Activated T-cell treated with anti-CD3 and anti-CD28 coated beads, Interleukin-2, amount 50 U/mL, for 72 hours (primary cell): ENCODE measurements around the gene CSNK1A1. TPM values are rescaled to one million over a fixed set of nuclear protein-coding genes. Genes with fewer than 3 reads are reported as not detected.
A peak's percentile ranks its signal among the peaks of the same experiment; 100 is the strongest.

Experiments
- ATAC-seq, 2 donors: fragments of 150-1000 bp; cut with Tn5 transposase; replicated peaks in 1 of 2; 2 replicates each; pipeline ENCODE4 v1.10.0; 2021; ENCODE audit warnings: moderate library complexity in 2 of 2, mild to moderate bottlenecking in 1 of 2
- DNase-seq, 2 donors: peaks; one replicate each; pipeline ENCODE4 v3.0.0; 2021 to 2022; ENCODE audit warnings: mixed read lengths in 1 of 2
- H3K27ac Mint-ChIP-seq: one replicate; pipeline ENCODE4 v1.8.0; 2022; ENCODE audit warnings: mild to moderate bottlenecking, moderate library complexity, mixed read lengths
- H3K27me3 Mint-ChIP-seq: one replicate; pipeline ENCODE4 v1.8.0; 2022; ENCODE audit warnings: low read depth, mixed read lengths
- H3K36me3 Mint-ChIP-seq, 2 donors: one replicate each; pipeline ENCODE4 v1.8.0; 2022; ENCODE audit warnings: mixed read lengths in 2 of 2, mild to moderate bottlenecking in 1 of 2; ENCODE audit not compliant: insufficient read depth in 2 of 2
- H3K4me1 Mint-ChIP-seq: one replicate; pipeline ENCODE4 v1.8.0; 2022; ENCODE audit warnings: low read depth, mixed read lengths
- H3K4me3 Mint-ChIP-seq, 2 donors: one replicate each; pipeline ENCODE4 v1.8.0; 2022; ENCODE audit warnings: mild to moderate bottlenecking in 2 of 2, mixed read lengths in 2 of 2, moderate library complexity in 2 of 2
- H3K9me3 Mint-ChIP-seq, 2 donors: one replicate each; pipeline ENCODE4 v1.8.0; 2022; ENCODE audit warnings: mixed read lengths in 2 of 2
- total RNA-seq, 2 donors: library from RNA; stranded (reverse); gene quantifications; one replicate each; pipeline ENCODE4 v1.2.3, GENCODE V29; 2022

Gene CSNK1A1
- total RNA-seq, 2 donors from 2014 or later = 176 to 209 TPM

GRCh38 chr5:149563466-149563865, 12.2 kb upstream of the CSNK1A1 start:
- Mint-ChIP-seq H3K27ac (peak overlapping the region; percentile 0), H3K4me3 (peak overlapping the region in 1 of 2 donors; percentile 16), H3K9me3 (no peaks in the 10 kb centered on the region), H3K36me3 (no peaks in the 10 kb centered on the region), H3K4me1 (peaks cover 31% of the 10 kb centered on the region), H3K27me3 (no peaks in the 10 kb centered on the region)
- DNase-seq (no peak), ATAC-seq (no peak)

DNA sequence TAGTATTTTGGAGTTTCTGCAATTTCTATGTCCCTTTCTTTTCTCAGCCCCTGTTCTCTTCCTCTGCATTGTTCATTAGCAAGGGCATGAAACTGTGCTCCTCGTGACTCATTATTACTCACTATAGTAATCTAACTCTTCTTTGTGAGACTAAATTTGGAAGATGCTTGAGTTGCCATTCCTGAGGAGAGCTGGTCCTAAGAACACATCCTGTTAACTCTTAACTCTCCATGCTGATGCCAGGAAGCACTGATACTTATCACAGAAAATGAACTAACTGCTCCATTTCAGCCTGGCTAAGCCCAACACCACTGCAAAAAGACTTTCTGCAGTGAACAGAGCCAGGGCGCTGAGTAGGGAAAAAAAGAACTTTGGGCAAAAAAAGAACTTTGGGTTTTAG, 10.6 kb upstream of the CSNK1A1 start:
- peak; percentile 82 to 84 for ATAC-seq
- peak overlapping the region; percentile 3 for H3K27ac Mint-ChIP-seq
- H3K4me1 Mint-ChIP-seq = peaks cover 31% of the 10 kb centered on the region

DNA sequence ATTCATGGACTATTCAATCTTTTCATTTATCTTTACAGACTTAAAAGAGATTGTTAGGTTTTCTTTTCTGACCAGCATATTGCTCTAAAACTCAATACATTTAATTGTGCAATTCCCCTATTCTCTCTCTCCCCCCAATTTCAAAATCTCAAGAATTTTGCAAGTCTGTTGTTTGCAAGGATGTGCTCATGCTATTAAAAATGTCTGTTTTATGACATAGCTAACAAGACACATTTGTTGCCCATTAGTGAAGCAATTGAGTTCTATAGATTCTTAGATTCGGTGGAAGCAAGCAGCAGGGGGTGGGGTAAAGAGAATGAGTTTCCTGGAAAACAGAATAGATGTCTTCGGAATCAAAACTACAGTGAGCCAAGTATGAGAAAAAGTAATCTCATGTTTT, 8.5 kb upstream of the CSNK1A1 start:
- Mint-ChIP-seq H3K36me3 (no peaks in the 10 kb centered on the region), H3K9me3 (no peaks in the 10 kb centered on the region), H3K27me3 (no peaks in the 10 kb centered on the region), H3K4me3 (no peak overlapping the region), H3K4me1 (peaks cover 31% of the 10 kb centered on the region), H3K27ac (no peak overlapping the region)
- no peak for ATAC-seq
- no peak for DNase-seq

More for the DNA sequence above, 10.6 kb upstream of the CSNK1A1 start:
- DNase-seq = no peak
- H3K27me3 Mint-ChIP-seq = no peaks in the 10 kb centered on the region
- H3K9me3 Mint-ChIP-seq = no peaks in the 10 kb centered on the region
- H3K36me3 Mint-ChIP-seq = no peaks in the 10 kb centered on the region
- peak overlapping the region; percentile 10 to 49 for H3K4me3 Mint-ChIP-seq

GRCh38 chr5:149552553-149553160, 1.4 kb upstream of the CSNK1A1 start:
- H3K4me3 Mint-ChIP-seq = no peak overlapping the region
- DNase-seq = no peak
- H3K9me3 Mint-ChIP-seq = no peaks in the 10 kb centered on the region
- no peaks in the 10 kb centered on the region for H3K27me3 Mint-ChIP-seq
- H3K27ac Mint-ChIP-seq = no peak overlapping the region
- H3K36me3 Mint-ChIP-seq = peaks cover 19 to 24% of the 10 kb centered on the region in 2 donors
- H3K4me1 Mint-ChIP-seq = peaks cover 18% of the 10 kb centered on the region
- ATAC-seq = no peak

- Mint-ChIP-seq H3K36me3 (peaks cover 20 to 30% of the 10 kb centered on the region in 2 donors), H3K4me1 (peaks cover 24% of the 10 kb centered on the region), H3K4me3 (peak overlapping the region; percentile 95 to 98), H3K27me3 (no peaks in the 10 kb centered on the region), H3K27ac (peak overlapping the region; percentile 100), H3K9me3 (no peaks in the 10 kb centered on the region)
- ATAC-seq (no peak), DNase-seq (no peak)
These were observed 827 bp upstream of the CSNK1A1 start for GRCh38 chr5:149552038-149552494.

DNA sequence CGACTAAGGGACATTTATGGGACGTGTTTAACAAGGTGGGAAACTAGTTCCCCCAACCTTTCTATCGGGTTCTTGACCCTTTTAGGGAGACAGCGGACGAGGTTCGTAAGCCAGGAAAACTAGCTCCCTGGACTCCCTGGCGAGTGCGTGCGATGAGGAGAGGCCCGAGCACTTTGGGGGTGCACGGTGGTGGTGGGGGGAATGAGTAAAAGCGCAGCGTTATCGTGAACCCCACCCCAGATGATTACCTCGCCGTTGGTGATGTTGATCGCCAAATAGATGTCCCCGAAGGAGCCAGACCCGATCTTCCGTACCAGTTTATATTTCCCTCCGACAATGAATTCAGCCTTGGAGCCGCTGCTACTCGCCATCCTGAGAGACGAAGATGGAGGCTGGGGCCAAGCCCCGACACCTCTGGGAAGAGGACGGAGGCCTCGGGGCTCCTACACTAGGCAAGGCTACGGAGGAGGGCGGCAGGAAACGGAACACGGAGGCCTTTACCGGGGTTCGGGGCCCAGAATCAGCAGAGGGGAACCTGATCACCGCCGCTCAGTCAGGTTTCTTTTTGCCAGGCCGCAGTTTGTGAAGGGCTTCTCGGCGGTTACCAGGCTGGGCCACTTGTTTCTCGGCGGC, 529 bp downstream of the CSNK1A1 start:
- Mint-ChIP-seq H3K9me3 (no peaks in the 10 kb centered on the region), H3K4me3 (peak overlapping the region; percentile 95 to 98), H3K4me1 (peaks cover 37% of the 10 kb centered on the region), H3K27me3 (no peaks in the 10 kb centered on the region), H3K27ac (peak overlapping the region; percentile 100), H3K36me3 (peaks cover 22 to 40% of the 10 kb centered on the region in 2 donors)
- ATAC-seq (peak in 1 of 2 donors; percentile 8), DNase-seq (no peak)

DNA sequence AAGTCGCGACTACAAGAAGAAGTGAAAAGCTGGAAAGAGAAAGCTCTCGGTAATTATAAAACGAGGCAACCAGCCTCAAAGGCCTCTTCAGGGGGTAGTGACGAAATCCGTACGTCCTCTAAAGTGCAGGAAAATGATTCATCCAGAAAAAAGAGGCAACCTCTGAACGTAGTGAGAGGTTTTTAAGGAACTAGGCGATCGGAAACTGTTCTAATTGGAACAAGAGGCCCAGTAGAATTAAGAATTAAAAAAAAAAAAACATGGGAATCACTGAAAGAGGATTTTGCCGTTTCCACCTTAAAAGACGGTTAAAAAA, 1.0 kb downstream of the CSNK1A1 start:
- H3K9me3 Mint-ChIP-seq = no peaks in the 10 kb centered on the region
- peak overlapping the region; percentile 100 for H3K27ac Mint-ChIP-seq
- peaks cover 22 to 42% of the 10 kb centered on the region in 2 donors for H3K36me3 Mint-ChIP-seq
- peak overlapping the region; percentile 95 to 98 for H3K4me3 Mint-ChIP-seq
- no peaks in the 10 kb centered on the region for H3K27me3 Mint-ChIP-seq
- DNase-seq (peak; percentile 29 to 33), ATAC-seq (peak in 1 of 2 donors; percentile 15)
- peaks cover 41% of the 10 kb centered on the region for H3K4me1 Mint-ChIP-seq

DNA sequence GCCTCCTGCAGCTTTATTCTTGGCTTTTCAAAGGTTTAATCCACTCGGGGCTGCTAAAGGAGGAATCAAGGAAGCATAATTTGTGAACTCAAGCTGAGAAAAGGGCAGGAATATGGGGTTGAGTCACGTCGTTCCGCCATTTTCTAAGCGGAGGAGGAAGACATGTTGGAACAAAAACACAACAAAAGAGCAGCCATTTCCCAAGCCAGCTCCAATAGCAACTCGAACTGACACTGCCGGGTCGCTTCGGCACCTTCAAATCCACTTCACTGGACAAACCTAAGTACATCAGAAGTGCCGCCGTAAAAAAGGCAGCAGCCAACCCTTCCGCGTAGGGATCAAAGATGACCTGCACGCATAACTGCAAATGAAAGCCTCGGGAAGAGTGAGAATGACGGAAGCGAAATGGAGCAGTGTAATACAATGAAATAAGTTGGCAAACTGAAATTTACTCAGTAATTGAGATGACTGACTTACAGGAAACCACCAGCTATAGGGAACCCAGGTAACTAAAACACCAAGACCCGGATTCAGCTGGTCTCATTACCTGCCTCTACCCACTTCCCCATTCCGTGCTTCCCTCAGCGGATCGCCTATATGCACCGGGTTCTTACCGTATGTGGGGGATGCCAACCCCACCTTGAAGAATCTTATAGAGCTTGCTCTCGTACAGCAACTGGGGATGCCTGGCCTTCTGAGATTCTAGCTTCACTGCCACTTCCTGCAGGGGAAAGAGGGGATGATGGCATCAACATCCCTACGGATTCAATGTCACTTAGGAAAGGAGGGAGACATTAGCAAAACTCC, 1.6 kb downstream of the CSNK1A1 start:
- Mint-ChIP-seq H3K4me1 (peaks cover 41% of the 10 kb centered on the region), H3K4me3 (peak overlapping the region; percentile 95 to 98), H3K27ac (peak overlapping the region; percentile 100), H3K9me3 (no peaks in the 10 kb centered on the region), H3K27me3 (no peaks in the 10 kb centered on the region), H3K36me3 (peaks cover 22 to 42% of the 10 kb centered on the region in 2 donors)
- ATAC-seq (peak; percentile 13 to 34), DNase-seq (peak; percentile 49)

- peaks cover 55% of the 10 kb centered on the region for H3K4me1 Mint-ChIP-seq
- ATAC-seq (no peak), DNase-seq (no peak)
- peak overlapping the region; percentile 96 for H3K27ac Mint-ChIP-seq
- peak overlapping the region; percentile 95 to 98 for H3K4me3 Mint-ChIP-seq
- H3K36me3 Mint-ChIP-seq = peaks cover 28 to 51% of the 10 kb centered on the region in 2 donors
- H3K27me3 Mint-ChIP-seq = no peaks in the 10 kb centered on the region
- no peaks in the 10 kb centered on the region for H3K9me3 Mint-ChIP-seq
These were observed 4.3 kb downstream of the CSNK1A1 start for GRCh38 chr5:149546974-149547373.

GRCh38 chr5:149545327-149545726, 5.9 kb downstream of the CSNK1A1 start:
- peaks cover 70% of the 10 kb centered on the region for H3K4me1 Mint-ChIP-seq

DNA sequence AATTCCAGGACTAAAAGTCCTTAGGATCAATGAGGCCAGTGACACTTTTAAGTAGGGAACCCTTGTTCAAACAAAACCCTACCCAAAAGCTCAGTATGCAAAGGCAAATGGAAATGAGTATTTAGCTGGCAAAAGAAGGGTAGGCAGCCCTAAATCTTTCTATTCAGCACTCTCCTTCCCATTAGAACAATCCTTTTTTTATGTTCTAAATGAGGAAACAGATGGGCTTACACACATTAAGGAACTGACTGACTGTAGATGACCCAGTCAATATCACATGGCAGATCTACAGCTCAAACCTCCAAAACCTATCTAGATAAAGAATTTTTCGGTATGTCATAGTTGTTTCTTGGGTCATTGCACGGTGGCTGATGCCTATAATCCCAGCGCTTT, 7.2 kb downstream of the CSNK1A1 start:
- peaks cover 75% of the 10 kb centered on the region for H3K4me1 Mint-ChIP-seq
- H3K27me3 Mint-ChIP-seq = no peaks in the 10 kb centered on the region
- no peak for ATAC-seq
- no peak for DNase-seq
- H3K27ac Mint-ChIP-seq = peak overlapping the region; percentile 90
- H3K36me3 Mint-ChIP-seq = peaks cover 9 to 39% of the 10 kb centered on the region in 2 donors
- H3K9me3 Mint-ChIP-seq = no peaks in the 10 kb centered on the region
- no peak overlapping the region for H3K4me3 Mint-ChIP-seq

More at GRCh38 chr5:149545327-149545726, 5.9 kb downstream of the CSNK1A1 start:
- no peak for DNase-seq
- Mint-ChIP-seq H3K36me3 (peaks cover 20 to 44% of the 10 kb centered on the region in 2 donors), H3K27me3 (no peaks in the 10 kb centered on the region), H3K27ac (no peak overlapping the region), H3K4me3 (no peak overlapping the region), H3K9me3 (no peaks in the 10 kb centered on the region)
- ATAC-seq = no peak

GRCh38 chr5:149543361-149544027, 7.7 kb downstream of the CSNK1A1 start:
- H3K27ac Mint-ChIP-seq = peak overlapping the region; percentile 90
- no peaks in the 10 kb centered on the region for H3K27me3 Mint-ChIP-seq
- no peaks in the 10 kb centered on the region for H3K9me3 Mint-ChIP-seq
- DNase-seq = no peak
- ATAC-seq = no peak
- H3K4me1 Mint-ChIP-seq = peaks cover 69% of the 10 kb centered on the region
- peaks cover 9 to 36% of the 10 kb centered on the region in 2 donors for H3K36me3 Mint-ChIP-seq
- H3K4me3 Mint-ChIP-seq = peak overlapping the region in 1 of 2 donors; percentile 52

- no peak for ATAC-seq
- Mint-ChIP-seq H3K27me3 (no peaks in the 10 kb centered on the region), H3K36me3 (peaks cover 6 to 36% of the 10 kb centered on the region in 2 donors), H3K27ac (no peak overlapping the region), H3K4me1 (peaks cover 63% of the 10 kb centered on the region), H3K4me3 (no peak overlapping the region), H3K9me3 (no peaks in the 10 kb centered on the region)
- DNase-seq = no peak
These were observed 9.3 kb downstream of the CSNK1A1 start for GRCh38 chr5:149541893-149542292.
